Fibroblast of gingiva (primary cell): ENCODE measurements around the gene GARIN5A.
"Not testable (repeated sequence)": the region's sequence is repeated elsewhere in the genome, so short reads cannot be mapped to it uniquely, and the experiment has no call there.

Source experiments
- DNase-seq: peaks from one replicate; pipeline ENCODE4 v3.0.0-alpha.2; 2011; ENCODE audit warnings: low read depth

Gene GARIN5A

DNA sequence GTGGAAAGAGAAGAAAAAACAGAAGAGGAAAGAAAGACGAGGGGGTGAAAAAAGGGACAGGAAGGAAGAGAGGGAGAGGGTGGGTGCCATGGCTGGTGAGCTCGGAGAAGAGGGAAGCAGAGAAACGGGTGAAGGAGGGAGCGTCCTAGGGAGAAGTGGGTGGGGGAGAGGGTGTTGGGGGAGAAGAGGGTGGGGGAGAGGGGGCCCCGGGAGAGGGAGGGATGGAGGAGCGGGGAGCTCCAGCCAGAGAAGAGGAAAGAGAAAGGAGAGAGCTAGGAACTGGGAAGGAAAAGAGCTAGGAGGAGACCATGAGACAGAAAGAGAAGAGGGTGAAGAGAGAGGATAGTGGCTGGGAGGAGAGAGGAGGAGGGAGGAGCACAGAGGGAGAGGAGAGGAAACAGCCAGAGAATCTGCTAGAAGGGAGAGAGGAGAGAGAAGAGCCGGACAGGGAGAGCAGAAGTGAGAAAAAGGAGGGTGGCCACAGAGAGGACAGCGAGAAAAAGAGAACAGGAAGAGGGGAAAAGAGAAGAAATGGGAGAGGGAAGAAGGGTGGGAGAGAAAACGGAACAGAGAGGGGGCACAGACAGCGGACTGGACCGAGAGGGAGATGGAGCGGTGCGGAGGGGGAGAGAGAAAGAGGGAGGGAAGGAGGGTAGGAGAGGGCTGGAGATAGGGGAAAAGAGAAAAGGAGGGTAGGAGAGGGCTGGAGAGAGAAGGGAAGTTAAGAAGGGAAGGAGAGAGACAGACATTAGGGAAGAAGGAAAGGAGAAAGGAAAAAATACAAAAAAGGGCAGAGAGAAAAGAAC, 11.9 kb upstream of the GARIN5A start:
- DNase-seq, result no peak

GRCh38 chr19:50486823-50487515, 10.3 kb upstream of the GARIN5A start:
- DNase-seq, result no peak

DNA sequence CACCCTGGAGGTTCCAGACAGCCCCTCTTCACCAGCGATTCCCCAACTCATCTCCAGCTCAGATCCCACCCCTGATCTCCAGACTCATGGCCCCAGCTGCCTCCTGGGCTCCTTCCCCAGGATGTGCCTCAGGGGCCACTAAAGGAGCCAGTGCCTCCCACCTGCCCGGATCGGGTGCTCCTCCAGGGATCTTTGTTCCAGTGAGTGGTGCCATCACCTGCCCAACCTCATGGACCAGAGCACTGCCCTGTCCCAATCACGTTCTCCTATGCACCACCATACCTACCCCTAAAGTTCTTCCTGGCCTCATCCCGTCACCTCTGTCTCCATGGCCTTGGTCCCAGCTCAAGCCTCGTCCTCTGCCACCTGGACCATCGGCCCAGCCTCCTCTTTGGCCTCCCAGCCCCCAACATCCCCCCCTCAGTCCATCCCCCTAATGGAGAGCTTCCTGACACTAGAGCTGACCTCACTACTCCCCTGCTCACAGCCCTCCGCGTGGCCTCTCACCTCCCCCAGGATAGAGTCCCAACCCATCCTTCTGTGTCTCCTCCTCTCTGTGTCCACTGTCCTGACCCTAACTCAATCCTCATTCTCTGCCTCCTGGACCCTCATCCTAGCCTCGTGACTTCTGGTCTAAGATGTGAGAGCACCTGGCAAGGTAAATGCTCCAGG, 8.8 kb upstream of the GARIN5A start:
- DNase-seq, result no peak

- DNase-seq, result no peak
Observed at GRCh38 chr19:50482916-50483315, 6.3 kb upstream of the GARIN5A start.

DNA sequence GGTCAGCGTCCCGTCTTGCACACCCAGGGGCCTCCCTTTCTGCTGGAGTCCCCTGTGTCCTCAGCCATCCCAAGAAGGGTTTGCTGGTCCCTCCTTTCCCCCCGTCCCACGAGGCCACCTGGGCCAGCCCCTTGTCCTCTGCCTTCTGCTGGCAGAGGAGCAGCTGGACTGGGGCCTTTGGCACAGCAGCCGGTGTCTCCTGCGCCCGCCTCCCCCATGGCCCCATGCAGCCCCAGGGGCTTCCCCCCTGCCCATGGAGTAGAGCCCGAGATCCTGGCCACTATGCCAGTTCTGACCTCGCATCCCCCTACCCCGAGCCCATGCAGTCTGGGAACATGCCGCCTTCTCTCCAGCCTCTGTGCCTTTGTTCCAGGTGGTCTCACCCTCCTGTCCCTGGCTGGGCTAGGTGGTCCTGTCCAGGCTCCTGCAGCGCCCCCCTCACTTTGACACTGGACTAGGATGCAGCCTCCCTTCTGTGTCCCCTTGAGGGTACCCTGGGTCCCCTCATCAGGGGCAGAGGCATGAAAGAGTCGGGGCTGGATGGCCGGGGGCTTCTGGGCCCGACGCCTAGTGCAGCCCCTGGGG, 5.7 kb upstream of the GARIN5A start:
- no peak for DNase-seq

- no peak for DNase-seq
Observed at GRCh38 chr19:50481351-50482149, 4.9 kb upstream of the GARIN5A start.

DNA sequence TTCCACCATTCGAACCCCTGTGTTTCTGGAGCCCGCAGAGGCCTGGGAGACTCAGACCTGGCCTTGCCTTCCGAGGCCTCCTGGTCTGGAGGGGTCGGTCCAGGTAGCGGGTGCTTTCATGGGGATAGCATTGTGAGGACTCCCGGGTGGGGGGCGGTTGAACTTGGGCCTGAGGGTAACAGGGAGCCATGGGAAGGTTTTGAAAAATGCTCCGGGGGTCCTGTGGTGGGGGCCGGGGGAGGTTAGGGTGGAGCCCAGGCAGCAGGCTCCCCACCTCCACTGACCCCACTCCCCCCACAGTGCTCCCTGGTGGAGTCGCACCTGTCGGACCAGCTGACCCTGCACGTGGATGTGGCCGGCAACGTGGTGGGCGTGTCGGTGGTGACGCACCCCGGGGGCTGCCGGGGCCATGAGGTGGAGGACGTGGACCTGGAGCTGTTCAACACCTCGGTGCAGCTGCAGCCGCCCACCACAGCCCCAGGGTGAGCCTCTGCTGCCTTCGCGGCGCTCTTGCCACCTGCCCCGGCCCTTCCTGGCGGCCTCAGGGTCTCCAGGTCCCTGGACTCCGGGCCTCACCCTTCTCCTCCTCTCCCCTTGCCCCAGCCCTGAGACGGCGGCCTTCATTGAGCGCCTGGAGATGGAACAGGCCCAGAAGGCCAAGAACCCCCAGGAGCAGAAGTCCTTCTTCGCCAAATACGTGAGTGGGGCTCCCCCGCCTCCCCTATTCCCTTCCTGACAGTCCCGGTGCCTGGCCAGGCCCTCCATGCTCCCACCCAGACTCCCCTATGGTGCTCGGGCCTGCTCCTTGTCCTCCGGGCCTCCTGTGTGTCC, 3.8 kb upstream of the GARIN5A start:
- no peak for DNase-seq

GRCh38 chr19:50479761-50480251, 3.2 kb upstream of the GARIN5A start:
- DNase-seq, result no peak

DNA sequence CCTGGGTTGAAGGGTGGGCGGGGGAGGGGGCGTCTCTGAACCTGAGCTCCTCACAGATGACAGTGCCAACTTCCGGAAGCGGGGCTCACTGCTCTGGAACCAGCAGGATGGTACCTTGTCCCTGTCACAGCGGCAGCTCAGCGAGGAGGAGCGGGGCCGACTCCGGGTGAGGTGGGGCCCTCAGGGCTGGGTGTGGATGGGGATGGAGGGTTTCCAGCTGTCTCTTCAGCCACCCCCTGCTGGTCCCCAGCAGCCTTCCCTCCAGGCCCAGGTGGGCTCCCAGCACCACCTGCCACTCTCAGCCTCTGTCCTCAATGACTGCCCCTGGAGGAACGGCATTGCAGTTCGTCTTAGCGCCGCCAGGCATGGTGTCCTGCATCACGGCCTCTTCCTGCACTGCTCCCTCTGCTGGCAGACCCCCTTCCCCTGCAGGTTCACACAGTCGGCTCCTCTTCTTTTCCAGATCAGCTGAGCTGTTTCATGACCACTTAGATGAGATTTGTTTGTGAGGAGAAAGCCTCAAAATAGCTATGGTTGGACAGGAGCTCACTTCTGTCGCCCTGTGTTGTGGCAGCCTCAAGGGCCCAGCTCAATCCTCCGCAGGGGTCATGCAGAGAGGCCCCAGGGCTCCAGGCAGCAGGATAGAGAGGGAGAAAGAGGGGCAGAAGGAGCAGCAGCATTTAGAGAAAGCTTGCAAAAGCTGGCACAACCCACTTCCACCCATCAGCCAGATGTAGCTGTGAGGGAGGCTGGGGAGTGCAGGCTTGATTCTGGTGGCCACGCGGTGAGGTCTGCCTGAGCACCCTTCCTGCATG, 2.5 kb upstream of the GARIN5A start:
- DNase-seq, result peak; percentile 37

- DNase-seq, result no peak
Observed at GRCh38 chr19:50477751-50478515, 1.3 kb upstream of the GARIN5A start.

GRCh38 chr19:50476907-50477238, 225 bp upstream of the GARIN5A start:
- DNase-seq, result no peak

DNA sequence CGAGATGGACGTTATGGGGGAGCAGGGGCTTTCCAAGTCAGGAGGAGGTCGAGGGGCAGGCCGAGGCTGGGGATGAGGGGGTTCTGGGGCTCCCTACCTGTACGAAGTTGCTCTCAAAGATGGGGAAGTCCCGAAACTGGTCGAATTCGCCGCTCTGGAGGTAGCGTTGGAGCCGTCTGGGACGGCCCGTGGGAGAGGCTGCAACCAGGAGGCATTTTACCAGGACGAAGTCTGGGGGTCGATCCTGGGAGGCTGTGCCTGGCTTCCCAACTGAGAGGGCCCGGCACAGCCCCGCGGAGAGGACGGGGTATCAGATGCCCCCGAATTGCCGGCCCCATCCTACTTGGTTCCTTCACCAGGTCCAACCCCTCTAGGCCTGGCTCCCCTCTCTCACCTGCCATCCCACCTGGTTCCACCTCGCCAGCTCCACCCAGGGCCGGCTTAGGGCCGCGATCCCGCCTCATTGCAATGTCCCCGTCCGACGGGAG, 868 bp downstream of the GARIN5A start:
- DNase-seq, result no peak

DNA sequence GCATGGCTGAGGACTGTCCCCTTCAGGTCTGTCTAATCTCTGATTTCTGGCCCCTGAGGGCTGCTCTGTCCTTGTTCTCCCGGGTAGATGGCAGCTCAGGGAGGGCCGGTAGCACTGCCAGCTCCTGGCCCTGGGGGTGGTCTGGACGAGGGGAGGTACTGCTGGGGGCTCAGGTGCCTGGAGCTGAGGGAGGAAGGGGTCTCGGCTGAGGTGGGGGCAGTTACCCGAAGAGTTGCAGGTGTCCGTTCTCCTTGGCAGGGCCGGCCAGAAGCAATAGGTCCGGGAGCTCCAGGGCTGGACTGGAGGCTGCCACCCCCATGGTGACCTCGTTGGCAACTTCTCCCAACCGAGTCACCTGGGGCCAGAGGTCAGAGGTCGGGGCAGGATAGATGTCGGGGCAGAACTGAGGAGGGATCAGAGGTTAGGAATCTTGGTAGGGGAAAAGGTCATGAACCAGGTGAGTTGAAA, 1.5 kb downstream of the GARIN5A start:
- DNase-seq, result no peak

- DNase-seq, result not testable (repeated sequence)
Observed at GRCh38 chr19:50473336-50473735, 3.3 kb downstream of the GARIN5A start.

DNA sequence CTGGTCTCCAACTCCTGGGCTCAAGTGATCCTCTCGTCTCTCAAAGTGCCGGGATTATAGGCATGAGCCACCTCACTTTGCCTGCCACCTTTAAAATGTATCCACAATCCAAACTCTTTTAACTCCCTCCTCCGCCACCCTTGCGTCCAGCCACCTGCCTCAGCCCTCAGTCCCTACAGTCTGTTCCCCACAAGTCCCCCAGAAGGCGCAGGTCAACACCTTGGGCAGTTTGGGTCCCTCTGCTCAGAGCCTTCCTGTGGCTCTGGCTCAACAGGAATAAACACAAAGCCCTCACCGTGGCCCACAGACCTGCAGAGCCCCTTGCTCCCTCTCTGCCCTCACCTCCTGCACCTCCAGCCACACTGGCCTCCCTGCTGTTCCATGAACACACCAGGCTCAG, 7.8 kb downstream of the GARIN5A start:
- DNase-seq, result no peak

GRCh38 chr19:50467566-50467965, 9.1 kb downstream of the GARIN5A start:
- no peak for DNase-seq

DNA sequence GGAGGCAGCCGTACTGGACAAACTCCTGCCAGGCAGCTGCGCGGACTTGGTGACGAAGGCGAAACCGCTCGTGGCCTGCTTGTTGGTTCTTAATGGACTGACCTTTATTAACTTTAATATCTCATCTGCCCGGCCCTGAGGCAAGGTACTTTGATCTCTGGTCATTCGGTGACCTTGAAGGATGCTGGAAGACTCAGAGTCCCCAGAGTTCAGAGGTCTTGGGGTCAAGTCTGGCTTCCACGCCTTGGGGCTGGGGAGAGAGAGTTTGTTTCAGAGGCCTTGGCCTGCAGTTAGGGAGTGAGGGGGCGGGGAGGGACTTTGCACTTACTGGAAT, 10.0 kb downstream of the GARIN5A start:
- no peak for DNase-seq

DNA sequence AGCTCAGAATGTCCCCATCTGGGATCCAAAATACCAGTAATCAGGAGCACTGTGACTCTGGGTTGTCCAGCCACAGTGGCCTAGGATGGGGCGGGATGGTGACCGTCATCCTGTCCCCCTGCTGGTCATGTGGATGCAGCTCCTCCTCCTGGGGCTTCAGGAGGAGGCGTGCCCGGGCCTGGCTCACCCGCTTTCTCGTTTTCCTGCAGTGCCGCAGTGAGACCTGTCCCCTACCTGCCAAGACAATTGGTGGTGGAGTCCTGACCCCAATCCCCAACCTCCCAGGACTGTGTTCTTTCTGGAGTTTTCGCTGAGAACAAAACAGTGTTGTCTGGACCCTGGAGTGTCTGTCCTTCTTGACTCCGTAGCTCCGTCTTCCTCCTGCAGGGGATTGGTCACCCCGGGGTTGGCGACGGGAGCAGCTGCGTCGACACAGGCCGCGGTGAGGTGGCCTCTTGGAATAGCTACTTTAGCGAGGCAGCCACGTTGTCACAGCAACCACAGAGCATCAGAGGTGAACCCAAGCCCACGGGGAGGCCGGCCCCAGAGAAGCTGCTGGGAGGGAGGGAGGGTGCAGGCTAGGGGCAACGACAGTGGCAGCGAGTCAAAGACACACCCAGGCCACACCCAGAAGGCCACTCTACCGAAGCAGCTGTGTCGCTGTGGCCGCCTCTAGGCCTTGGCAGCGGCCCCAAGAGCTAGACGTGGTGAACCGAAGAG, 10.5 kb downstream of the GARIN5A start:
- DNase-seq, result no peak
